GM23338 (cell line): ENCODE measurements around the gene KAZN. TPM values are rescaled to one million over a fixed set of nuclear protein-coding genes. Genes with fewer than 3 reads are reported as not detected.

Experiments
- ATAC-seq: fragments of 200-7000 bp; cut with Tn5 transposase; 3 replicates; pipeline ENCODE4 v1.9.1; 2020
- DNase-seq: peaks from one replicate; pipeline ENCODE4 v3.0.0-alpha.2; 2015; ENCODE audit warnings: low spot score
- H2AFZ ChIP-seq: fragments of 200-600 bp; sonication (generic); 2 replicates; pipeline ENCODE4 v1.8.0; 2016; ENCODE audit warnings: antibody characterized with exemption, mild to moderate bottlenecking, moderate library complexity
- H3F3A ChIP-seq: fragments of 200-600 bp; sonication (generic); replicated peaks from 2 replicates; pipeline ENCODE4 v1.8.0; 2017; ENCODE audit warnings: antibody characterized with exemption, mixed run types, low read depth
- H3K27ac ChIP-seq: fragments of 200-600 bp; sonication (generic); 2 replicates; pipeline ENCODE4 v1.6.1; 2016; ENCODE audit warnings: low read depth
- H3K27me3 ChIP-seq: fragments of 200-600 bp; sonication (generic); 2 replicates; pipeline ENCODE4 v1.8.0; 2016; ENCODE audit warnings: mild to moderate bottlenecking, mixed run types, moderate library complexity; ENCODE audit not compliant: insufficient read depth
- H3K36me3 ChIP-seq: fragments of 200-600 bp; sonication (generic); 2 replicates; pipeline ENCODE4 v1.8.0; 2016; ENCODE audit warnings: mild to moderate bottlenecking; ENCODE audit not compliant: insufficient read depth
- H3K4me1 ChIP-seq: fragments of 200-600 bp; sonication (generic); 2 replicates; pipeline ENCODE4 v1.8.0; 2016; ENCODE audit warnings: mild to moderate bottlenecking, moderate library complexity; ENCODE audit not compliant: insufficient read depth
- H3K4me2 ChIP-seq: fragments of 200-600 bp; sonication (generic); 2 replicates; pipeline ENCODE4 v1.7.1; 2017; ENCODE audit warnings: mixed run types
- H3K4me3 ChIP-seq: fragments of 200-600 bp; sonication (generic); 2 replicates; pipeline ENCODE4 v1.6.1; 2016; ENCODE audit warnings: mixed run types
- H3K79me2 ChIP-seq: fragments of 200-600 bp; sonication (generic); replicated peaks from 2 replicates; pipeline ENCODE4 v1.8.0; 2017; ENCODE audit warnings: mild to moderate bottlenecking; ENCODE audit not compliant: insufficient read depth
- H3K9me2 ChIP-seq: fragments of 200-600 bp; sonication (generic); 2 replicates; pipeline ENCODE4 v1.8.0; 2017; ENCODE audit not compliant: insufficient read depth
- H4K20me1 ChIP-seq: fragments of 200-600 bp; sonication (generic); replicated peaks from 2 replicates; pipeline ENCODE4 v1.8.0; 2017; ENCODE audit warnings: mild to moderate bottlenecking; ENCODE audit not compliant: insufficient read depth
- H3K27ac Mint-ChIP-seq: 2 replicates; pipeline ENCODE4 v1.8.0; 2020; ENCODE audit warnings: inconsistent platforms, mild to moderate bottlenecking, moderate library complexity, mixed read lengths
- H3K27me3 Mint-ChIP-seq: 3 replicates; pipeline ENCODE4 v1.8.0; 2022; ENCODE audit warnings: low read depth, mild to moderate bottlenecking, moderate library complexity, mixed read lengths, inconsistent platforms; ENCODE audit not compliant: insufficient read depth, poor library complexity
- H3K36me3 Mint-ChIP-seq: 3 replicates; pipeline ENCODE4 v1.8.0; 2021; ENCODE audit warnings: low read depth, mild to moderate bottlenecking, inconsistent platforms, moderate library complexity, mixed read lengths
- H3K4me1 Mint-ChIP-seq: 3 replicates; pipeline ENCODE4 v1.8.0; 2020; ENCODE audit warnings: mild to moderate bottlenecking, inconsistent platforms, mixed read lengths
- H3K4me3 Mint-ChIP-seq: 3 replicates; pipeline ENCODE4 v1.8.0; 2021; ENCODE audit warnings: moderate library complexity, mild to moderate bottlenecking, inconsistent platforms, mixed read lengths
- H3K9me3 Mint-ChIP-seq: 3 replicates; pipeline ENCODE4 v1.8.0; 2020; ENCODE audit warnings: moderate library complexity, mild to moderate bottlenecking, inconsistent platforms, mixed read lengths
- CREB1 ChIP-seq: fragments of 250-450 bp; sonication (Bioruptor Pico); IDR thresholded peaks from 2 replicates; pipeline ENCODE4 v1.5.0; 2020; ENCODE audit warnings: low read depth, mild to moderate bottlenecking, moderate library complexity
- CTCF ChIP-seq, 2 experiments: fragments of 200-600 bp in 1 of 2; sonication (generic) in 1 of 2; conservative IDR thresholded peaks; 2 replicates each; pipeline versions ENCODE4 v1.5.1 to v1.6.1; 2016 to 2017; ENCODE audit warnings: antibody characterized with exemption in 2 of 2, low read depth in 2 of 2, mild to moderate bottlenecking in 2 of 2, moderate library complexity in 1 of 2
- ETS1 ChIP-seq: IDR thresholded peaks from 2 replicates; pipeline ENCODE4 v1.6.1; 2016; ENCODE audit warnings: antibody characterized with exemption
- EZH2 ChIP-seq: fragments of 200-600 bp; sonication (generic); IDR thresholded peaks from one replicate; pipeline ENCODE4 v1.8.0; 2017; ENCODE audit warnings: antibody characterized with exemption, mild to moderate bottlenecking, low read depth; ENCODE audit not compliant: unreplicated experiment
- EZH2phosphoT487 ChIP-seq: fragments of 200-600 bp; sonication (generic); IDR thresholded peaks from one replicate; pipeline ENCODE4 v1.8.1; 2018; ENCODE audit warnings: antibody characterized with exemption; ENCODE audit not compliant: unreplicated experiment
- JUNB ChIP-seq: IDR thresholded peaks from one replicate; pipeline ENCODE4 v1.6.1; 2016; ENCODE audit warnings: antibody characterized with exemption; ENCODE audit not compliant: unreplicated experiment
- NANOG ChIP-seq: IDR thresholded peaks from 2 replicates; pipeline ENCODE4 v1.6.1; 2016; ENCODE audit warnings: antibody characterized with exemption, borderline replicate concordance
- POLR2AphosphoS5 ChIP-seq: IDR thresholded peaks from 2 replicates; pipeline ENCODE4 v1.6.1; 2016; ENCODE audit warnings: antibody characterized with exemption, low read depth
- REST ChIP-seq: IDR thresholded peaks from one replicate; pipeline ENCODE4 v1.6.1; 2018; ENCODE audit warnings: antibody characterized with exemption; ENCODE audit not compliant: unreplicated experiment
- STAT1 ChIP-seq: IDR thresholded peaks from one replicate; pipeline ENCODE4 v1.6.1; 2016; ENCODE audit warnings: antibody characterized with exemption; ENCODE audit not compliant: unreplicated experiment
- ZNF114 ChIP-seq: fragments of 250-450 bp; sonication (Bioruptor Pico); IDR thresholded peaks from 2 replicates; pipeline ENCODE4 v1.5.0; 2020; ENCODE audit warnings: mild to moderate bottlenecking, moderate library complexity
- ZNF331 ChIP-seq: fragments of 250-450 bp; sonication (Bioruptor Pico); IDR thresholded peaks from 2 replicates; pipeline ENCODE4 v1.5.0; 2020; ENCODE audit warnings: low read depth, mild to moderate bottlenecking, moderate library complexity
- ZNF462 ChIP-seq: fragments of 250-450 bp; sonication (Bioruptor Pico); IDR thresholded peaks from 2 replicates; pipeline ENCODE4 v1.5.0; 2020; ENCODE audit warnings: mild to moderate bottlenecking, moderate library complexity
- polyA plus RNA-seq: library from polyadenylated mRNA; unstranded; fragments of >200 nt; fragmentation: Nextera tagmentation; extraction: Ambion mirVana; gene quantifications from 2 replicates; pipeline ENCODE4 v1.2.1, GENCODE V29; 2016
- total RNA-seq: library from RNA; depleted of rRNA; stranded (reverse); fragments of >200 nt; shearing (Covaris generic); gene quantifications from 2 replicates; pipeline ENCODE4 v1.2.3, GENCODE V29; 2014

The KAZN gene
- total and polyA plus RNA-seq, 2 experiments from 2014 or later: 9.9 to 15.0 TPM

- no peaks in the 10 kb centered on the region for H3K9me3 Mint-ChIP-seq
- DNase-seq (no peak), ATAC-seq (no peak)
- Histone ChIP-seq H3K9me2 (no peaks in the 10 kb centered on the region), H3K27ac (0 out of 2 replicates have a peak overlapping the region, but pooled peaks have one; percentile 26), H3K4me2 (no peak overlapping the region), H3K36me3 (no peaks in the 10 kb centered on the region), H3F3A (no peaks in the 10 kb centered on the region), H2AFZ (no peak overlapping the region), H4K20me1 (0 out of 2 replicates have a peak, but pooled peaks cover 4% of the 10 kb centered on the region), H3K4me3 (no peak overlapping the region), H3K79me2 (peaks cover 19% of the 10 kb centered on the region), H3K27me3 (no peaks in the 10 kb centered on the region), H3K4me1 (peaks cover 26% of the 10 kb centered on the region)
- TF ChIP-seq REST (no peak), EZH2phosphoT487 (no peak), ETS1 (no peak), POLR2AphosphoS5 (no peak), EZH2 (no peak), ZNF114 (CRISPR knock-in tag) (no peak), ZNF331 (CRISPR knock-in tag) (no peak), NANOG (no peak), CTCF (conservative IDR thresholded peaks at IDR 0.05; ENCODE audit: low read depth in 2 of 2) (no peak), ZNF462 (CRISPR knock-in tag) (no peak), CREB1 (CRISPR knock-in tag) (no peak), JUNB (no peak), STAT1 (no peak)
- no peaks in the 10 kb centered on the region for H3K36me3 Mint-ChIP-seq
- peaks cover 12% of the 10 kb centered on the region for H3K4me1 Mint-ChIP-seq
- H3K27me3 Mint-ChIP-seq: no peaks in the 10 kb centered on the region
- H3K27ac Mint-ChIP-seq: no peak overlapping the region
- H3K4me3 Mint-ChIP-seq: no peak overlapping the region
These were observed 56.1 kb downstream of the KAZN start for GRCh38 chr1:14654554-14654953.
